RWPE2 (cell line): Measurements from ENCODE around the gene SEMA5A.

Source experiments
- ATAC-seq: fragments of 200-7000 bp; cut with Tn5 transposase; 3 replicates; pipeline ENCODE4 v1.9.1; 2021; ENCODE audit warnings: low read depth
- DNase-seq: peaks from one replicate; pipeline ENCODE4 v3.0.0-alpha.2; 2020; ENCODE audit warnings: low spot score
- H3K27ac ChIP-seq: fragments of 450-650 bp; 2 replicates; pipeline ENCODE4 v1.5.1; 2017; ENCODE audit warnings: mild to moderate bottlenecking; ENCODE audit not compliant: poor library complexity, severe bottlenecking
- H3K27me3 ChIP-seq: fragments of 250-450 bp; sonication (Bioruptor Pico); 2 replicates; pipeline ENCODE4 v1.5.1; 2021; ENCODE audit warnings: mild to moderate bottlenecking, moderate library complexity; ENCODE audit not compliant: insufficient read depth, poor library complexity, severe bottlenecking
- H3K36me3 ChIP-seq: fragments of 250-450 bp; sonication (Bioruptor Pico); 2 replicates; pipeline ENCODE4 v1.5.1; 2020; ENCODE audit warnings: low read depth, mild to moderate bottlenecking, moderate library complexity
- H3K4me1 ChIP-seq: fragments of 250-450 bp; sonication (Bioruptor Pico); 2 replicates; pipeline ENCODE4 v1.5.1; 2021; ENCODE audit warnings: mild to moderate bottlenecking, moderate library complexity; ENCODE audit not compliant: insufficient read depth, poor library complexity, severe bottlenecking
- H3K4me3 ChIP-seq: fragments of 250-450 bp; sonication (Bioruptor Pico); 2 replicates; pipeline ENCODE4 v1.5.1; 2021; ENCODE audit warnings: mild to moderate bottlenecking, moderate library complexity; ENCODE audit not compliant: severe bottlenecking
- H3K9me3 ChIP-seq: fragments of 250-450 bp; sonication (Bioruptor Pico); 2 replicates; pipeline ENCODE4 v1.5.1; 2021; ENCODE audit warnings: mild to moderate bottlenecking, moderate library complexity; ENCODE audit not compliant: severe bottlenecking
- TF ChIP-seq, protein P1 (sequence below): fragments of 450-650 bp; IDR thresholded peaks from one replicate; pipeline ENCODE4 v1.5.1; 2017; ENCODE audit warnings: mild to moderate bottlenecking, moderate library complexity; ENCODE audit not compliant: poor library complexity, severe bottlenecking

The SEMA5A gene

DNA sequence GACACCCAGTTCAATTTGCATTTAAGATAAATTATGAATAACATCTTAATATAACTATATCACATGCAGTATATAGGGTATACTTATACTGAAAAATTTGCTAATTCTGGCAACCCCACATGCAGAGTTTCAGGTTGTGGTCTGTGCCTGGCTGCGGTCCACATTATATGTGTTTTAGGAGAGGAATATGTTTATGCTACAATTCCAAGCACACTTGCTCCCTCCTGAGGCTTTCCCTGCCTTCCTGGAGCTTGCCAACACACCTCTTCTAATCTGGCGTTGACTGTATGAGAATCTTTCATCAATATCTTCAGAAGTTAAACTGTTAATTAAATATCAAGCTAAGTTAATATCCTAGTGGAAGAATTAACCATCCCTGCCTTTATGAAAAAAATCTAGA, 45.2 kb downstream of the SEMA5A start:
- no peaks in the 10 kb centered on the region for H3K36me3 ChIP-seq
- no peaks in the 10 kb centered on the region for H3K9me3 ChIP-seq
- no peak overlapping the region for H3K27ac ChIP-seq
- ATAC-seq, result no peak
- H3K4me1 ChIP-seq, result no peaks in the 10 kb centered on the region
- TF ChIP-seq, protein P1, sequence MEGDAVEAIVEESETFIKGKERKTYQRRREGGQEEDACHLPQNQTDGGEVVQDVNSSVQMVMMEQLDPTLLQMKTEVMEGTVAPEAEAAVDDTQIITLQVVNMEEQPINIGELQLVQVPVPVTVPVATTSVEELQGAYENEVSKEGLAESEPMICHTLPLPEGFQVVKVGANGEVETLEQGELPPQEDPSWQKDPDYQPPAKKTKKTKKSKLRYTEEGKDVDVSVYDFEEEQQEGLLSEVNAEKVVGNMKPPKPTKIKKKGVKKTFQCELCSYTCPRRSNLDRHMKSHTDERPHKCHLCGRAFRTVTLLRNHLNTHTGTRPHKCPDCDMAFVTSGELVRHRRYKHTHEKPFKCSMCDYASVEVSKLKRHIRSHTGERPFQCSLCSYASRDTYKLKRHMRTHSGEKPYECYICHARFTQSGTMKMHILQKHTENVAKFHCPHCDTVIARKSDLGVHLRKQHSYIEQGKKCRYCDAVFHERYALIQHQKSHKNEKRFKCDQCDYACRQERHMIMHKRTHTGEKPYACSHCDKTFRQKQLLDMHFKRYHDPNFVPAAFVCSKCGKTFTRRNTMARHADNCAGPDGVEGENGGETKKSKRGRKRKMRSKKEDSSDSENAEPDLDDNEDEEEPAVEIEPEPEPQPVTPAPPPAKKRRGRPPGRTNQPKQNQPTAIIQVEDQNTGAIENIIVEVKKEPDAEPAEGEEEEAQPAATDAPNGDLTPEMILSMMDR, result no peak
- H3K27me3 ChIP-seq, result no peaks in the 10 kb centered on the region
- DNase-seq, result no peak
- H3K4me3 ChIP-seq, result no peak overlapping the region

DNA sequence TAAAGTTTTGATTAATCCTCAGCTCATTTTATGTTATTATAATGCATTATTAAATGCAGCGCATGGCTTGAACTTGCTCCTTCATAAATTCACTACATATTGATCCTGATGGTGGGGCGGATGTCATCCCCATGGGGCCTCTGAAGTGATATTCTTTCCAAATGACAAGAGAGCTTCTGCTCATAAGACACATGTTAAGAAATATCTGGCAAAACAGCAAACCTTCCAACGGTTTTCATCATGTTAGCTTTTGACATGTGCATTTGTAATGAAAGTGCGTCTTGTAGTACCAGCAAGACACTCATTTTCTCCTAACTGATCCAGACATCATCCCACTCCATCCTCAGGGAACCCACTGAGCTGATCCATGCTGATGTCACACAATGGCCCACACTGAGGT, 45.7 kb downstream of the SEMA5A start:
- DNase-seq (no peak), ATAC-seq (no peak)
- no peak overlapping the region for H3K4me3 ChIP-seq
- no peaks in the 10 kb centered on the region for H3K27me3 ChIP-seq
- no peaks in the 10 kb centered on the region for H3K4me1 ChIP-seq
- H3K9me3 ChIP-seq, result no peaks in the 10 kb centered on the region
- H3K27ac ChIP-seq, result no peak overlapping the region
- no peaks in the 10 kb centered on the region for H3K36me3 ChIP-seq
- TF ChIP-seq, protein P1, result no peak

DNA sequence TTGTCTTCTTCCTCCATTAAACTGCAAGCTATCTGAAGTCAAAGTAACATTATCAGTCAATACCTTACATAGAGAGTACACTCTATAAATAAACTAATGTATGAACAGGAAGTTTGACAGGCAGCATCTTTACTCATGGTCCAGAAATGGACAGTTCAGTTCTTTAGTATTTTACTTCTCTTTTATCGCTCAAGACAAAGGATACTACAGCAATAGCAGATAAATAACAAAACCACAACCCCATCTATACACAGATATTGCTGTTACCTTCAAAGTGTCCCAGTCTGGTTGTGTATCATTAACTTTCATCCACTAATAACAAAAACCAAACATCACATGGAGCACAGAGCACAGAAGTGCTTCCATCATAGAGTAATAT, 46.4 kb downstream of the SEMA5A start:
- H3K4me3 ChIP-seq, result no peak overlapping the region
- H3K4me1 ChIP-seq, result no peaks in the 10 kb centered on the region
- H3K9me3 ChIP-seq, result no peaks in the 10 kb centered on the region
- no peak for ATAC-seq
- no peak for DNase-seq
- TF ChIP-seq, protein P1, result no peak
- no peaks in the 10 kb centered on the region for H3K36me3 ChIP-seq
- H3K27ac ChIP-seq, result no peak overlapping the region
- H3K27me3 ChIP-seq, result no peaks in the 10 kb centered on the region

DNA sequence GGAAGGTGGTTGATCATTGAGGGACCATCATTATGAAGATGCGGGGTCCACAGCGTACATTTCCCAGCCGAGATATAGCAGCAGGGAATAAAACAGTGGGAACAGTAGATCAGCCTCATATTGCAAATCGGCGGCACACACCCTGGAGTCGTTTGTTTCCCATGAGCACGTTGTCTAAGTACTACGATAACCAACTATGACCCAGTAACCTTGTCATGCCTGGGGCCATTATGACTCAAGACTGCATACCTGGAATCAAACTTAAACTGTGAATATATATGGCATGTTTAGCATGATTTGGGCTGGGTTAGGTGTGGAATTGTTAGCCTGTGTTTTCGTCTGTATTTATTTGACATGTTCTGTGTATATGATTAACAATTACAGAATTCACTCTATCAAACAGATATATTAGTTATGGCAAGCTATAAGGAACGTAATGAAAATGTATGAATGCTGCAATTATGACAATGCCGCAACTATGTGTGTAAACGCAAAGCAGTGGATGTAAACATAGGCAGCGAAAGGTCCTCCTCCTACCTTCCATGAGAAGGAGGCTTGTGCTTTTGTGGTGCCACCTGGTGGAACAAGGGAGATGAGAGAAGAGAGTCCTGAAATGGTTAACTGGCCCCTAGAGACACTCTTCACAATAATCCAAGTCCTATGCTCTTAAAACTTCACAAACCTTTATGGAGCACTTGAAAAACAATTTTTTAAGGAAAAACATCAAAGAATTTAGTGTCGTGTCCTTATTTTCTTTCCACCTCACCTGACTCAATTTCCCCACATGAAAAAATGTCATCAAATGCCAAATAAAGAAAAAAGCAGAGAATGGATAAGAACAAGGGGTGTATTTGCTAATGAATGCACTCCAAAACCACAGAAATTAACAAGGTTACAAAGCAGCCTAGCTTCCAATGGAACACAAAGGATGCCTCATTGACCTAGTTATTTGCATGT, 47.1 kb downstream of the SEMA5A start:
- TF ChIP-seq, protein P1, result peak; percentile 84
- no peaks in the 10 kb centered on the region for H3K9me3 ChIP-seq
- no peaks in the 10 kb centered on the region for H3K36me3 ChIP-seq
- ATAC-seq (peak; percentile 86), DNase-seq (no peak)
- no peaks in the 10 kb centered on the region for H3K4me1 ChIP-seq
- no peaks in the 10 kb centered on the region for H3K27me3 ChIP-seq
- no peak overlapping the region for H3K4me3 ChIP-seq
- no peak overlapping the region for H3K27ac ChIP-seq

DNA sequence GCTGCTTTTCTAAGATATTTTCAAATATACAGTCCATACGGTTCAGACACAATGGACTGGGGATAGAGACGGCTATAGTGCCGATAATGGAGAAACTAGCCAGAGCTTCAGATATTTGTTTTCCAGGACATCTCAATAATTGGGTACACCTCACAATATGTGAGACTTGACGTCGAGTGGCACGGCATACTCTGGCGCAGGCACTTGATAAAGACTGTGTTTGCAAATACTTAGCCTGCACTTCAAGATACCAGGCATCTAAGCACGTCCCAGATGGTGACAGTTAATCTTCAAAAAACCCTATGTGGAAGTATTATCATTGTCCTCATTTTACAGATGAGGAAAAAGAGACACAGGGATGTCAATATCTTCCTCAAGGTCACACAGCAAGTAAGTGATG, 48.5 kb downstream of the SEMA5A start:
- no peaks in the 10 kb centered on the region for H3K4me1 ChIP-seq
- H3K36me3 ChIP-seq, result no peaks in the 10 kb centered on the region
- ATAC-seq (no peak), DNase-seq (no peak)
- H3K9me3 ChIP-seq, result no peaks in the 10 kb centered on the region
- H3K27me3 ChIP-seq, result no peaks in the 10 kb centered on the region
- TF ChIP-seq, protein P1, result no peak
- no peak overlapping the region for H3K27ac ChIP-seq
- H3K4me3 ChIP-seq, result no peak overlapping the region
